Measurements from ENCODE around the gene PTCRA. TPM values are rescaled to one million over a fixed set of nuclear protein-coding genes. Genes with fewer than 3 reads are reported as not detected.

Gene PTCRA
- total and polyA plus RNA-seq, 7 experiments from 2014 or later = 0.56 to 0.93 TPM; not detected in 5

GRCh38 chr6:42935322-42935721 is 19.5 kb downstream of the PTCRA start:
- peaks cover 29 to 64% (median 55%) of the 10 kb centered on the region in 7 donors for H3K4me1 Mint-ChIP-seq
- ATAC-seq = no peak
- ChIA-PET POLR2A (interaction anchor here (2.2 kb wide), 1 partner anchor 48 kb away, joined by 5 read pairs; no protein-coding TSS in a partner anchor), CTCF (interaction anchor here (1.5 kb wide), 1 partner anchor 78 kb away, joined by 3 read pairs; no protein-coding TSS in a partner anchor)
- Histone ChIP-seq H3K27ac (ENCODE audit: low read depth, low read length) (peak overlapping the region; percentile 34), H3K4me1 (ENCODE audit: control insufficient read depth in 2 of 2, insufficient read depth in 2 of 2, low read length in 2 of 2) (peaks cover 24 to 28% of the 10 kb centered on the region in 2 donors), H3K9me3 (ENCODE audit: control insufficient read depth in 2 of 3, low read length in 3 of 3) (no peaks in the 10 kb centered on the region), H3K36me3 (ENCODE audit: control insufficient read depth in 2 of 3, insufficient read depth in 3 of 3, low read length in 3 of 3) (peaks cover 10 to 64% (median 17%) of the 10 kb centered on the region in 3 experiments), H3K27me3 (ENCODE audit: control insufficient read depth in 2 of 2, insufficient read depth in 2 of 2, low read length in 2 of 2) (no peaks in the 10 kb centered on the region), H3K4me3 (ENCODE audit: low read length) (no peak overlapping the region)
- H3K27me3 Mint-ChIP-seq = no peaks in the 10 kb centered on the region
- no peak for DNase-seq
- no peaks in the 10 kb centered on the region for H3K9me3 Mint-ChIP-seq
- intact Hi-C loops (cut with micrococcal nuclease) = no loop called here
- H3K36me3 Mint-ChIP-seq = peaks cover 11 to 34% (median 19%) of the 10 kb centered on the region in 5 donors
- no peak overlapping the region for H3K4me3 Mint-ChIP-seq
- H3K27ac Mint-ChIP-seq = peak overlapping the region in 5 of 9 donors; percentile 42 to 72 (median 51)

DNA sequence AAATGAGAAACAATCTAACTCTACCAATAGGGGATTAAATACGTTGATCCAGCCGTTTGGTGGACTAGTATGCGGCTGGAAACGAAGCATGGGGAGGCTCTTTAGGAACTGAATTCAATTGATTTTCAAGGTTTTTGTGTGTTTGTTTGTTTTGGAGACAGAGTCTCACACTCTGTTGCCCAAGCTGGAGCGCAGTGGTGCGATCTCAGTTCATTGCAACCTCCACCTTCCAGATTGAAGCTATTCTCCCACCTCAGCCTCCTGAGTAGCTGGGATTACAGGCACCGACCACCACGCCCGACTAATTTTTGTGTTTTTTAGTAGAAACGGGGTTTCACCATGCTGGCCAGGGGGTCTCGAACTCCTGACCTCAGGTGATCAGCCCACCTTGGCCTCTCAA is 20.5 kb downstream of the PTCRA start:
- Mint-ChIP-seq H3K27ac (peak overlapping the region in 6 of 9 donors; percentile 0 to 89 (median 40)), H3K4me3 (no peak overlapping the region), H3K27me3 (no peaks in the 10 kb centered on the region), H3K36me3 (peaks cover 11 to 34% (median 19%) of the 10 kb centered on the region in 5 donors), H3K9me3 (no peaks in the 10 kb centered on the region), H3K4me1 (peaks cover 22 to 53% (median 45%) of the 10 kb centered on the region in 7 donors)
- Histone ChIP-seq H3K27ac (ENCODE audit: low read depth, low read length) (no peak overlapping the region), H3K27me3 (ENCODE audit: control insufficient read depth in 2 of 2, insufficient read depth in 2 of 2, low read length in 2 of 2) (no peaks in the 10 kb centered on the region), H3K36me3 (ENCODE audit: control insufficient read depth in 2 of 3, insufficient read depth in 3 of 3, low read length in 3 of 3) (peaks cover 10 to 71% (median 17%) of the 10 kb centered on the region in 3 experiments), H3K4me1 (ENCODE audit: control insufficient read depth in 2 of 2, insufficient read depth in 2 of 2, low read length in 2 of 2) (peaks cover 17 to 19% of the 10 kb centered on the region in 2 donors), H3K9me3 (ENCODE audit: control insufficient read depth in 2 of 3, low read length in 3 of 3) (no peaks in the 10 kb centered on the region), H3K4me3 (ENCODE audit: low read length) (no peak overlapping the region)
- DNase-seq = no peak
- no peak for ATAC-seq
- intact Hi-C loops (cut with micrococcal nuclease) = no loop called here
- ChIA-PET POLR2A (no interaction called here), CTCF (interaction anchor here (0.5 to 1.5 kb wide), 2 partner anchors 77 to 116 kb away, joined by 3 to 4 read pairs; no protein-coding TSS in a partner anchor)

DNA sequence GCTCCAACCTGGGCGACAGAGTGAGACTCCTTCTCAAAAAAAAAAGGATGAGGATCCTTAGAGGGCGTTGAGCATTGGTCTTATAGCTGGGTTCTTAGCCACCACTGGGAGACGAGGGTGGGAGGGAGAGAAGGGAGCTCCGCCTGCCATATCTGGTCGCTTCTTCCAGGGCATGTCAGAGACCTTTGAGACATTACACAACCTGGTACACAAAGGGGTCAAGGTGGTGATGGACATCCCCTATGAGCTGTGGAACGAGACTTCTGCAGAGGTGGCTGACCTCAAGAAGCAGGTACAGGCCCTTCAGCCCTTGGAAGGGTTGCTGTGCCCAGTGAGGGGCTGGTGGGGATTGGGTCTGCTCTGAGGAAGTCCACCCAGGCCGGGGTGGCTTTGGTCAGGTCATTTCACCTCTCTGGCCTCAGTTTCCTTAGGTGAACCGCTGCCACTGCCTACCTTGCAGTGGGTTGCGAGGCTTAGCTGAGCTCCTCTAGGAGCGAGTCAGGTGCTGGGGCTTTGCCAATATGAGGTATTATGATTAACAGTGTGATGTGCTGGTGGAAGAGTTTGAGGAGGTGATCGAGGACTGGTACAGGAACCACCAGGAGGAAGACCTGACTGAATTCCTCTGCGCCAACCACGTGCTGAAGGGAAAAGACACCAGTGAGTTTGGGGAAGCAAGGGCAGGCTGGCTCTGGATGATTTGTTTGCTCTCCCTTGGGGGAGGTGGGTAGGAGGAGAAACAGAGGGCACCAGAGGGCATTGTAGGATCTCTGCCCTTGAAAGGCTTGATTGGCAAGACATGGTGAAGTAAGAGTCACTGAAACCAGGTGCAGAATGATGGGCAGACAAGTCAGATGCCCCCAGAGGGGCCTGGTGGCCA is 21.9 kb downstream of the PTCRA start:
- Mint-ChIP-seq H3K4me3 (peak overlapping the region in 1 of 10 donors; percentile 6), H3K36me3 (peaks cover 4 to 29% (median 11%) of the 10 kb centered on the region in 5 donors), H3K4me1 (peaks cover 11 to 40% (median 34%) of the 10 kb centered on the region in 7 donors), H3K27ac (peak overlapping the region in 5 of 9 donors; percentile 34 to 83 (median 59)), H3K9me3 (no peaks in the 10 kb centered on the region), H3K27me3 (no peaks in the 10 kb centered on the region)
- CTCF ChIA-PET = interaction anchor here (0.7 kb wide), 1 partner anchor 448 kb away, joined by 3 read pairs; no protein-coding TSS in a partner anchor
- Histone ChIP-seq H3K4me1 (ENCODE audit: control insufficient read depth in 2 of 2, insufficient read depth in 2 of 2, low read length in 2 of 2) (peaks cover 7% of the 10 kb centered on the region in 2 donors), H3K27ac (ENCODE audit: low read depth, low read length) (no peak overlapping the region), H3K36me3 (ENCODE audit: control insufficient read depth in 2 of 3, insufficient read depth in 3 of 3, low read length in 3 of 3) (peaks cover 13 to 81% (median 17%) of the 10 kb centered on the region in 3 experiments), H3K9me3 (ENCODE audit: control insufficient read depth in 2 of 3, low read length in 3 of 3) (no peaks in the 10 kb centered on the region), H3K4me3 (ENCODE audit: low read length) (no peak overlapping the region), H3K27me3 (ENCODE audit: control insufficient read depth in 2 of 2, insufficient read depth in 2 of 2, low read length in 2 of 2) (no peaks in the 10 kb centered on the region)
- POLR2A ChIA-PET = no interaction called here
- ATAC-seq (no peak), DNase-seq (no peak)
- intact Hi-C loops (cut with micrococcal nuclease) = no loop called here

GRCh38 chr6:42938428-42938796 is 22.6 kb downstream of the PTCRA start:
- H3K27ac ChIP-seq (ENCODE audit: low read depth, low read length) = no peak overlapping the region
- intact Hi-C loops (cut with micrococcal nuclease) = no loop called here
- H3K27ac Mint-ChIP-seq = peak overlapping the region in 3 of 9 donors; percentile 54 to 83 (median 59)

DNA sequence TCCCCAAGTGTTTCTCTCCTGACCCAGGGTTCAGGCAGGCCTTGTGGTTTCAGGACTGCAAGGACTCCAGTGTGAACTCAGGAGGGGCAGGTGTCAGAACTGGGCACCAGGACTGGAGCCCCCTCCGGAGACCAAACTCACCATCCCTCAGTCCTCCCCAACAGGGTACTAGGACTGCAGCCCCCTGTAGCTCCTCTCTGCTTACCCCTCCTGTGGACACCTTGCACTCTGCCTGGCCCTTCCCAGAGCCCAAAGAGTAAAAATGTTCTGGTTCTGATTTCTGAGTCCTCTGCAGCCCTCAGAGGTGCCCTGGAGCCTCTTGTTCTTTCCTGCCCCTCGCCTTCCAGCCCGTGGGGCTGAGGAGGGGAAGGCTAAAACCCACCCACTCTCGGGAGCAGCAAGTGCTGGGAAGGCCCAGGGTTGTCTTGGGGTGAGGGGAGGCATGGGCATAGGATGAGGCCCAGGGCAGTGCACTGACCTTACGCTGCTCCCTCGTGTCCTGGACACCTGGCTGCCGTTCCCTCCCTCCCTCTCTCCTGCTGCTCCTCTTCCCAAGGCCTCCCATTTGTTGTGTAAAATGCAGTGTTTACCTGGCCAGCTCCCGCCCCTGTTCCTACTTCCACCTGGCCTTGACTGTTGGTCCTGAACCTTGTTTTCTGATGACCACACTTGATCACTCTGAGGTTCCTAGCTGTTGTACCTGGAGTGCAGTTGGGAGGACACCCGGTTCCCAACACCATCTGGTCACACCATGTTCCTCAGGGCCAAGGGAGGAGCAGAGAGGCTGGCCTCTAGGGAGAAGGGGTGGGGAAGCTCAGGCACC is 23.3 kb downstream of the PTCRA start:
- Histone ChIP-seq H3K27me3 (ENCODE audit: control insufficient read depth in 2 of 2, insufficient read depth in 2 of 2, low read length in 2 of 2) (no peaks in the 10 kb centered on the region), H3K27ac (ENCODE audit: low read depth, low read length) (no peak overlapping the region), H3K4me3 (ENCODE audit: low read length) (no peak overlapping the region), H3K4me1 (ENCODE audit: control insufficient read depth in 2 of 2, insufficient read depth in 2 of 2, low read length in 2 of 2) (no peaks in the 10 kb centered on the region), H3K9me3 (ENCODE audit: control insufficient read depth in 2 of 3, low read length in 3 of 3) (no peaks in the 10 kb centered on the region), H3K36me3 (ENCODE audit: control insufficient read depth in 2 of 3, insufficient read depth in 3 of 3, low read length in 3 of 3) (peaks cover 13 to 86% (median 17%) of the 10 kb centered on the region in 3 experiments)
- Mint-ChIP-seq H3K27me3 (no peaks in the 10 kb centered on the region), H3K27ac (peak overlapping the region in 2 of 9 donors; percentile 45), H3K9me3 (no peaks in the 10 kb centered on the region), H3K36me3 (peaks cover 7 to 36% (median 11%) of the 10 kb centered on the region in 5 donors), H3K4me3 (peak overlapping the region in 2 of 10 donors; percentile 42 to 59), H3K4me1 (peaks cover 0 to 26% (median 20%) of the 10 kb centered on the region in 7 donors)
- ChIA-PET POLR2A (interaction anchor here (0.7 to 1.4 kb wide), 4 partner anchors 10 to 374 kb away, joined by 3 to 5 read pairs (median 3); partner anchors contain the start of genes CNPY3 and PPP2R5D), CTCF (no interaction called here)
- DNase-seq (no peak), ATAC-seq (no peak)
- intact Hi-C loops (cut with micrococcal nuclease) = no loop called here

More at GRCh38 chr6:42938428-42938796, 22.6 kb downstream of the PTCRA start:
- ChIA-PET CTCF (no interaction called here), POLR2A (interaction anchor here (1.0 kb wide), 1 partner anchor 373 kb away, joined by 3 read pairs; no protein-coding TSS in a partner anchor)
- Mint-ChIP-seq H3K9me3 (no peaks in the 10 kb centered on the region), H3K36me3 (peaks cover 5 to 33% (median 11%) of the 10 kb centered on the region in 5 donors), H3K4me3 (no peak overlapping the region), H3K27me3 (no peaks in the 10 kb centered on the region), H3K4me1 (peaks cover 5 to 34% (median 28%) of the 10 kb centered on the region in 7 donors)
- H3K27me3 ChIP-seq (ENCODE audit: control insufficient read depth in 2 of 2, insufficient read depth in 2 of 2, low read length in 2 of 2) = no peaks in the 10 kb centered on the region
- no peaks in the 10 kb centered on the region for H3K9me3 ChIP-seq (ENCODE audit: control insufficient read depth in 2 of 3, low read length in 3 of 3)
- peaks cover 13 to 82% (median 17%) of the 10 kb centered on the region in 3 experiments for H3K36me3 ChIP-seq (ENCODE audit: control insufficient read depth in 2 of 3, insufficient read depth in 3 of 3, low read length in 3 of 3)
- H3K4me3 ChIP-seq (ENCODE audit: low read length) = no peak overlapping the region
- peaks cover under 1% of the 10 kb centered on the region in 2 donors for H3K4me1 ChIP-seq (ENCODE audit: control insufficient read depth in 2 of 2, insufficient read depth in 2 of 2, low read length in 2 of 2)
- no peak for DNase-seq
- no peak for ATAC-seq

- H3K4me3 ChIP-seq (ENCODE audit: low read length) = no peak overlapping the region
- peaks cover 0 to 23% (median 15%) of the 10 kb centered on the region in 7 donors for H3K4me1 Mint-ChIP-seq
- no peaks in the 10 kb centered on the region for H3K27me3 ChIP-seq (ENCODE audit: control insufficient read depth in 2 of 2, insufficient read depth in 2 of 2, low read length in 2 of 2)
- ATAC-seq (no peak), DNase-seq (no peak)
- intact Hi-C loops (cut with micrococcal nuclease) = no loop called here
- POLR2A ChIA-PET = interaction anchor here (0.7 to 2.0 kb wide), 4 partner anchors 10 to 78 kb away, joined by 3 to 9 read pairs (median 4); partner anchors contain the start of genes CNPY3 and PPP2R5D
- H3K4me1 ChIP-seq (ENCODE audit: control insufficient read depth in 2 of 2, insufficient read depth in 2 of 2, low read length in 2 of 2) = no peaks in the 10 kb centered on the region
- CTCF ChIA-PET = no interaction called here
- peaks cover 7 to 36% (median 11%) of the 10 kb centered on the region in 5 donors for H3K36me3 Mint-ChIP-seq
- H3K27ac Mint-ChIP-seq = peak overlapping the region in 1 of 9 donors; percentile 45
- no peaks in the 10 kb centered on the region for H3K9me3 Mint-ChIP-seq
- H3K9me3 ChIP-seq (ENCODE audit: control insufficient read depth in 2 of 3, low read length in 3 of 3) = no peaks in the 10 kb centered on the region
- H3K27ac ChIP-seq (ENCODE audit: low read depth, low read length) = no peak overlapping the region
- H3K27me3 Mint-ChIP-seq = no peaks in the 10 kb centered on the region
- H3K36me3 ChIP-seq (ENCODE audit: control insufficient read depth in 2 of 3, insufficient read depth in 3 of 3, low read length in 3 of 3) = peaks cover 13 to 82% (median 17%) of the 10 kb centered on the region in 3 experiments
- peak overlapping the region in 1 of 10 donors; percentile 42 for H3K4me3 Mint-ChIP-seq
Measured at GRCh38 chr6:42939810-42940167, 23.9 kb downstream of the PTCRA start.
